GM12873 (cell line): ENCODE measurements around the gene MYH11.
A peak's percentile ranks its signal among the peaks of the same experiment; 100 is the strongest.

ENCODE experiments used
- CTCF ChIP-seq: IDR thresholded peaks from 2 replicates; pipeline ENCODE4 v1.5.1; 2012; ENCODE audit warnings: low read depth, mild to moderate bottlenecking, moderate library complexity, low read length, control low read depth; ENCODE audit not compliant: insufficient read depth; ENCODE audit errors: missing control alignments

Gene MYH11

GRCh38 chr16:15690296-15690695, 166.5 kb downstream of the MYH11 start:
- no peak for TF ChIP-seq CTCF

DNA sequence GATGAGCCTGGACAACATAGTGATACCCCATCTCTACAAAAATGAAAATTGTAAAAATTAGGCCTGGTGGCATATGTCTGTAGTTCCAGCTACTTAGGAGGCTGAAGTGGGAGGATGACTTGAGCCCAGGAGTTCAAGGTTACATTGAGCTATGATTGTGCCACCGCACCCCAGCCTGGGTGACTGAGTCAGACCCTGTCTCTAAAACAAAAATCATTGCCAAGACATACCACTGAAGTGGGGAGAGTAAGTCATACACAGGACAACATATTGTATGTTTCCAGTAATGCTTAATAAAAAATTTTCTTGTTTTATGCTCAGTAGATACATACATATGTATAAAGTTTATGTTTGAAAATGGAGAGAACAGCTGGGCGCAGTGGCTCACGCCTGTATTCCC, 167.5 kb downstream of the MYH11 start:
- no peak for TF ChIP-seq CTCF

DNA sequence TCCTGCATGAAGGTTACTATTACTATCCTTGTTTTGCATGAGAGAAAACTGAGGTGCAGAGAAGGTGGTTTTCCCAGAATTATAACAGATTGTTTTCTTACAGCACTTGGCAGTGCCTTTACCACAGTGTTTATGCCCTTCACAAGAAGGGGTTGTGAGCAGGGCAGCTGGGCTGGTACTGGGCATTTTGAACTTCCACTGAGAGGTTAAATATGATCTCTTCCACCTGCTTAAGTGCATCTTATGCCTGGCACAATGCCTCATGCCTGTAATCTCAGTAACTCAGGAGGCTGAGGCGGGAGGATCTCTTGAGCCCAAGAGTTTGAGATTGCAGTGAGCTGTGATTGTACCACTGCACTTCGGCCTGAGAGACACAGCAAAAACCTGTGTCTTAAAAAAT, 170.5 kb downstream of the MYH11 start:
- TF ChIP-seq CTCF, result no peak

- TF ChIP-seq CTCF, result peak; percentile 62
Observed at GRCh38 chr16:15682105-15682570, 174.7 kb downstream of the MYH11 start.

DNA sequence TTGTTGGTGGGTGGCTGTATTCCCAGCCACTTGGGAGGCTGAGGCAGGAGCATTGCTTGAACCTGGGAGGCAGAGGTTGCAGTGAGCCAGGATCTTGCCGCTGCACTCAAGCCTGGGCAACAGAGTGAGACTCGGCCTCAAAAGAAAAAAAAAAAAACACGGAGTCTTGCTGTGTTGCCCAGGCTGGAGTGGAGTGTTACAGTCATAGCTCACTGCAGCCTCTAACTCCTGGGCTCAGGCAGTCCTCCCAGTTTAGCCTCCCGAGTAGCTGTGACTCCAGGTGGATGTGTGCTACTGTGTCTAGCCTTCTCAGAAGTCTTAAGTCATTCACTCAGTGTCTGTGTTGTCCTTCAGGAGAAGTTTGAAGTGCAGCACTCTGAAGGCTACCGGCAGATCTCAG, 179.4 kb downstream of the MYH11 start:
- no peak for TF ChIP-seq CTCF

DNA sequence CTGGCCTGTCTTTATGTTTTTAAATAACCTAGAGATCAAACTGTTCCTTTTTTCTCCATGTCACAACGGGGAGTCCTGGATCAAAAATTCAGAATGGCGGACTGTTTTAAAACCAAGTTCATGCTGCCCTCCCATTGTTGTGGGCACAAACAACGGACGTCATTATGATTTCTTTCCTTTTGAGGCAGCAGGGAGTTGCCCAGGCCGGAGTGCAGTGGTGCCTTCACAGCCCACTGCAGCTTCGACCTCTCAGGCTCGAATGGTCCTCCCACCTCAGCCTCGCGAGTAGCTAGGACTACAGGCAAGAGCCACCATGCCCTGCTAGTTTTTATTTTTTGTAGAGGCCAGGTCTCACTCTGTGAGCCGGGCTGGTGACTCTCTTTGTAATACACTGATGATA, 180.3 kb downstream of the MYH11 start:
- TF ChIP-seq CTCF, result no peak

GRCh38 chr16:15674571-15674970, 182.3 kb downstream of the MYH11 start:
- TF ChIP-seq CTCF, result no peak
